ENCODE measurements around the gene TBX19.
"Not testable (repeated sequence)": the region's sequence is repeated elsewhere in the genome, so short reads cannot be mapped to it uniquely, and the experiment has no call there.

Gene TBX19

DNA sequence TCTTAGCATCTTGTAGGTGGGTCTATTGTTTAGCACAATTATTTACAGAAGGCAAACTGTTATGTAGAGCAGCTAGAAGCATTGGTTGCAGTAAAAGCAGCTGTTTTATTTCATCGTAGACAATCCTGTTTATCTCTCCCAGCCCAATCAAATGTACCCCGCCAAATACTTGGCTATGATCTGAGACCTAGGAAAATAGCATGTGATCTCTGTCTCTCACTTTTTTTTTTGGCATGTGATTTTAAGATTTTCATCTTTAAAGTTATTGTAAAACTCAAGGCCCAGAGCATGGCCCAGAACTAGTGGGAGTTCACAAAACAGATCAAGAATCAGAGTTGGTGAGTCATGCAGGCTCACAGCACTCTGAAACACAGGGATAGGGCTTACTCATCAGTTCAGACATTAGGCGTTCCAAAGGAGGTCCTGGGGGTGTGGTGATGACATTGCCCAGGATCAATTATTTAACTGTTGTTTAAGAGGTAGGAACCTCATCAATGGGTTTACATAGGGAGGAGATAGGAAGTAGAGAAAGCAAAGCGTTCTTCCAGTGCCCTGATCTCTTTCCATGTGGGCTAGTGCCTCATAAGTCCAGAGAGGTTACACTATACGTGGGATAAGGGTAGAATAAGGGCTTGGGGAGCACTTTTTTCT, 40.2 kb downstream of the TBX19 start:
- peak in 1 of 14 donors; percentile 2 for DNase-seq

- no peak for DNase-seq
Measured at GRCh38 chr1:168321945-168322344, 41.3 kb downstream of the TBX19 start.

DNA sequence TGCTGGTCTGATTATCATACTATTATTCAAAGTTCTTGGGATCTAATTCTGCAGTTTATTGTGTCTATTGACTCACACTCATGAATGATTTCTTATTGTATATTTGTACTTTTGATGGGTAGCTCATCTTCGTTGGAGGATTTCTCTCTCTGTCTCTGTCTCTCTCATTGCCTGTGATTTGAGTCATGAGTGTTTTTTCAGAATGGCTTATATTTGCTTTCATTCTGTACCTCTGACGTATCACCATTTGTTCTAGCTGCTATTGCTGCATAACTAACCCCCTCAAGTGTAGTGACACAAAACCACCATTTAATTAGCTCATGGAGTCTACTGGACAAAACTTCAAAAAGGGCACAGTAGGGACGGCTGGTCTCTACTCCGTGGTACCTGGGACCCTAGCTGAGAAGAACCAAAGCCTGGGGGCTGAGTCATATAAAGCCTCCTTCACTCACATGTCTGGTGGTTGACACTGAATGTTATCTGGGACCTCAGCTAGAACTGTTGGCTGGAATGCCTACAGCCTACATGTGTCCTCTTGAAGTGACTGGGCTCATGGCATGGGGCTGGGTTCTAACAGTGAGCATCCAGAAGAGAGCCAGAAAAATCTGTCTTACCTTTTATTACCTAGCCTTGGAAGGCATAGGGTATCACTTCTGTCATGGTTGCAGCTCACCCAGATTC, 44.2 kb downstream of the TBX19 start:
- no peak for DNase-seq

DNA sequence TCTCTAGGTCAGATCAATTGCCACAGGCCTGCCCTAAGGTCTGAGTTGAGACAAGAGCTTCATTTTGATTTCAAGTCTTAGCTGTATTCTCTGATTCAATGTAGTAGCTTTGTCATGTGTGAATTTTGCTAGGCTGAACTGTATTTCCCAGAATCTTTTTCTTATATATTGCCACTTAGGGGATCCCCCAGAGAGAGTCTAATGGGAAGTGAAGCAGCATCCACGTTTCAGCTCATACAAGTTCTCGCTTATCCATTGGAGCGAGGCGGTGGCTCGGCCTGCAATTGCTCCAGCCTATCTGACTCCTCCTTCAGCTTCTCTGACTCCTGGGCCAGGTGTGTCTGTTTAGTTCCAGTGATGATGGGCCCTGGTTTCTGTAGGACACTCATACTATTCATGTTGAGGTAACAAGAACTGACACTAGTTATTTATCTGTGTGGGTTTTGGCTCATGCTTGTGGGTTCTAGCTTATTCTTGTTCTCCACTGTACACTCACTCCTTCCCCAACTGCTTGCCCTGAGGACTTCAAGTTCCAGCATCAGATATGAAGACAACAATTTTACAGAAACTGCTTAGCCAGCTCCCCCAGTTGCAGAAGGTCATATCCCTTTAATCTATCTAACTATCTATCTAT, 48.2 kb downstream of the TBX19 start:
- no peak for DNase-seq

DNA sequence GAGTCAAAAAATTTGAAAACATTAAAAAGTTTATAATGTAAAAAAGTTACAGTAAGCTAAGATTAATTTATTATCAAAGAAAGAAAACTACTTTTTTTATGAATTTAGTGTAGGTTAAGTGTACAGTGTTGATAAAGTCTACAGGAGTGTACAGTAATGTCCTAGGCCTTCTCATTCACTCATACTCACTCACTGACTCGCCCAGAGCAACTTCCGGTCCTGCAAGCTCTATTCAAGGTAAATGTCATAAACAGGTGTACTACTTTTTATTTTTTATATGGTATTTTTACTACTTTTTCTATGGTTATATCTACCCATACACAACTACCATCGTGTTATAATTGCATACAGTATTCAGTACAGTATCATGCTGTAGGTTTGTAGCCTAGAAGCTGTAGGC, 49.6 kb downstream of the TBX19 start:
- DNase-seq = no peak

DNA sequence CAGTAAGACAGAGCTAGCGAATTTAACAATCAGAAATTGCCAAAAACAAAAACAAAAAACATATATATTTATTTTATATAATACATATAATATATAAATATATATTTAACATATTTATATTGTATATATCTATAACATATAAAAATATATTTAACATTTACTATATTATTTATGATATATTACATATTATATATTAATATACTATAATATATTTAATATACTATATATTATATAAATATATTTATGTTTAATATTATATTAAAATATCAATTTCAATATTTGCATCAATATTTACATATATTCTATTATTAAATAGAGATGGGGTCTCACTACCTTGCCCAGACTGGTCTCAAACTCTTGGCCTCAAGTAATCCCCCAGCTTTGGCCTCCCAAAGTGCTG, 50.9 kb downstream of the TBX19 start:
- no peak for DNase-seq

- DNase-seq = no peak
Measured at GRCh38 chr1:168333562-168334276, 53.0 kb downstream of the TBX19 start.

GRCh38 chr1:168335500-168335899, 54.8 kb downstream of the TBX19 start:
- no peak for DNase-seq

DNA sequence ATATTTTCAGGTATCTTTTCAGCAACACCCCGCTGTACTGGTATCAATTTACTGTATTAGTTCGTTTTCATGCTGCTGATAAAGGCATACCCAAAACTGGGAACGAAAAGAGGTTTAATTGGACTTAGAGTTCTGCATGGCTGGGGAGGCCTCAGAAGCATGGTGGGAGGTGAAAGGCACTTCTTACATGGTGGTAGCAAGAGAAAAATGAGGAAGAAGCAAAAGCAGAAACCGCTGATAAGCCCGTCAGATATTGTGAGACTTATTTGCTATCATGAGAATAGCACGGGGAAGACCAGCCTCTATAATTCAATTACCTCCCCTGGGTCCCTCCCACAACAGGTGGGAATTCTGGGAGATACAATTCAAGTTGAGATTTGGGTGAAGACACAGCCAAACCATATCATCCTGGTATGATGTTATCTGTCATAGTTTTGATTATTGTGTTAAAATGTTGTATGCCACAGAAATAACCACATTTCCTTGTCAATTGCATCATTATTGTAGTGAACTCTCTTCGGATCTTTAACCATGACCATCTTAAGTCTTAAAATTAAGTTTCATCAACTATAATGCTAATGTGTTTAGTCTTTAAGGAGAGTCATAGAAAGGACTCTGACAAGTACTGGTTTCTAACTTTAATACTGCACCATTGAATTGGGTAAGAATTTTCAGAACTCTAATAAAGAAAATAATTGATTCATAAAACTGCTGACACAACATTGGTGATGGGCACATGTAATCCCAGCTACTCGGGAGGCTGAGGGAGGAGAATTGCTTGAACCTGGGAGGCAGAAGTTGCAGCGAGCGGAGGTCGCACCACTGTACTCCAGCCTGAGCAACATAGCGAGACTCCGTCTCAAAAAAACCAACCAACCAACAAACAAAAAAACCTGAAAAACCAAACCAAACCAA, 58.2 kb downstream of the TBX19 start:
- DNase-seq = no peak

- DNase-seq = no peak
Measured at GRCh38 chr1:168340781-168341482, 60.3 kb downstream of the TBX19 start.

DNA sequence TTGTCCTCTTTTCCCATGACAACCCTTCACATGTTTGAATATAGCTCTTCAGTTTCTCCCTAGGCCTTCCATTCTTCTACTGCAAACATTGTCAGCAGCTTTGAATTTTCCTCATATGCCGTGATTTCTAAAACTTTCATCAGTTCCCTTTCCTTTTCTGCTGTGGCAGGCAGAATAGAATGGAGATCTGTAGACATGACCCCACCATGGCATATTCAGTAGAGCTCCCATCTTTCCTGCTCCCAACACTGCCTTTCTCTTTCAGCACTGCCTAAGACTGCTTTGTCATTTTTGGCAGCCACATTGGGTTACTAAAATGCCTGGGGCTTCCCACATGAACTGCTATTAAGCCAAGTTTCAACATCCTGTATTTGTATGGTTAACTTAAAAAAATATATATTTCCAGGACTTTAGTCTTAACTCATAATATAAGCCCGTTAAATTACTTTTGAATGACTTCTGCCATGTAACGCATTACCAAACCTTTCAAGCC, 60.9 kb downstream of the TBX19 start:
- DNase-seq = no peak

- peak; percentile 1 to 80 (median 68) for DNase-seq
Measured at GRCh38 chr1:168342572-168343280, 62.0 kb downstream of the TBX19 start.

GRCh38 chr1:168343566-168343965, 62.9 kb downstream of the TBX19 start:
- DNase-seq = peak in 3 of 14 donors; percentile 9 to 18 (median 14)

DNA sequence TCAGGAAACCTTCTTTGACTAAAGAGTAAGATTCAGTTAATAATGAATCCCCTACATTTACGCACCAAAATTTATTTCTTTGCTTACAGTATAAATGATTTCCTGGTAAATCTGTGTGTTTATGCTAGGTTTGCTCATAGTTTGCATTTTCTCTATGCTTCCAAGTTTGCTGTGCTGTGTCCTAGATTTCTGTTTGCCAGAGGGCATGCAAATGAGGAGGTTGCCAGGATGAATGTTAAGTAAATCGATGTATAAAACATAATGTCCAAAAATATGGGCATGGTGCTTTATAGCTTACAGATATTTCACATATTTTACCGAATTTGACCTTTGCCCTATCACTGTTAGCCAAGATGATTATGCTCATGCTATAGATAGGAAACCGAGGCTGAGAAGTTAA, 63.8 kb downstream of the TBX19 start:
- DNase-seq = no peak

GRCh38 chr1:168345939-168346338, 65.3 kb downstream of the TBX19 start:
- DNase-seq = no peak

DNA sequence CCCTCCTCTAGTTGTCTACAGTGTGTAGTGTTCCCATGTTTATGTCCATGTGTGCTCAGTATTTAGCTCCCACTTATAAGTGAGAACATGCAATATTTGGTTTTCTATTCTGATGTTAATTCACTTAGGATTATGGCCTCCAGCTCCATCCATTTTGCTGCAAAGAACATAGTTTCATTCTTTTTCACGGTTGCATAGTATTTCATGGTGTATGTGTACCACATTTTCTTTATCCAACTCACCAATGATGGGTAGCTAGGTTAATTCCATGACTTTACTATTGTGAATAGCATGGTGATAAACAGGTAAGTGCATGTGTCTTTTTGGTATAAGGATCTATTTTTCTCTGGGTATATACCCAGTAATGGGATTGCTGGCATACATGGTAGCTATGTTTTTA, 67.0 kb downstream of the TBX19 start:
- DNase-seq = no peak

- DNase-seq = no peak
Measured at GRCh38 chr1:168348146-168348709, 67.6 kb downstream of the TBX19 start.

DNA sequence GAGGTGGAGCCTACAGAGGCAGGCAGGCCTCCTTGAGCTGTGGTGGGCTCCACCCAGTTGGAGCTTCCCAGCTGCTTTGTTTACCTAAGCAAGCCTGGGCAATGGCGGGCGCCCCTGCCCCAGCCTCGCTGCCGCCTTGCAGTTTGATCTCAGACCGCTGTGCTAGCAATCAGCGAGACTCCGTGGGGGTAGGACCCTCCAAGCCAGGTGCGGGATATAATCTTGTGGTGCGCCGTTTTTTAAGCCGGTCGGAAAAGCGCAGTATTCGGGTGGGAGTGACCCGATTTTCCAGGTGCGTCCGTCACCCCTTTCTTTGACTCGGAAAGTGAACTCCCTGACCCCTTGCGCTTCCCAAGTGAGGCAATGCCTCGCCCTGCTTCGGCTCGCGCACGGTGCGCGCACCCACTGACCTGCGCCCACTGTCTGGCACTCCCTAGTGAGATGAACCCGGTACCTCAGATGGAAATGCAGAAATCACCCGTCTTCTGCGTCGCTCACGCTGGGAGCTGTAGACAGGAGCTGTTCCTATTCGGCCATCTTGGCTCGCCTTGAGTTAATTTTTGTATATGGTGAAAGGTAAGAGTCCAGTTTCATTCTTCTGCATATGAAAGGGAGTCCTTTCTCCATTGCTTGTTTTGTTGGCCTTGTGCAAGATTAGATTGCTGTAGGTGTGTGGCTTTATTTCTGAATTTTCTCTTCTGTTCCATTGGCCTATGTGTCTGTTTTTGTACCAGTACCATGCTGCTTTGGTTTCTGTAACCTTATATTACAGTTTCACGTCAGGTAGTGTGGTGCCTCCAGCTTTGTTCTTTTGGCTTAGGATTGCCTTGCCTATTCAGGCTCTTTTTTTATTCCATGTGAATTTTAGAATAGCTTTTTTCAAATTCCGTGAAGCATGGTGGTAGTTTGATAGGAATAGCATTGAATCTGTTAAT, 73.9 kb downstream of the TBX19 start:
- not testable (repeated sequence) for DNase-seq
